Vagina (tissue), 2 donors: ENCODE measurements around the gene MARF1.

ENCODE experiments used
- POLR2A ChIP-seq, 2 donors: fragments of 450-650 bp; IDR thresholded peaks; one replicate each; pipeline ENCODE4 v1.6.1; 2017; ENCODE audit warnings: antibody characterized with exemption in 2 of 2, mild to moderate bottlenecking in 2 of 2, moderate library complexity in 2 of 2
- POLR2AphosphoS5 ChIP-seq, 2 donors: sonication (generic); formaldehyde crosslinking; IDR thresholded peaks; one replicate each; pipeline ENCODE4 v1.9.0; 2017; ENCODE audit warnings: antibody characterized with exemption in 2 of 2, mild to moderate bottlenecking in 2 of 2, low read depth in 1 of 2; ENCODE audit not compliant: insufficient read depth in 1 of 2
- TF ChIP-seq, protein P1 (sequence below), 3 experiments: fragments of 450-650 bp in 2 of 3; fragments of 200-600 bp in 1 of 3; sonication (generic) in 1 of 3; IDR thresholded peaks; one replicate each; pipeline ENCODE4 v1.5.1; 2017 to 2019; ENCODE audit warnings: antibody characterized with exemption in 3 of 3, mild to moderate bottlenecking in 2 of 3, moderate library complexity in 2 of 3

DNA sequence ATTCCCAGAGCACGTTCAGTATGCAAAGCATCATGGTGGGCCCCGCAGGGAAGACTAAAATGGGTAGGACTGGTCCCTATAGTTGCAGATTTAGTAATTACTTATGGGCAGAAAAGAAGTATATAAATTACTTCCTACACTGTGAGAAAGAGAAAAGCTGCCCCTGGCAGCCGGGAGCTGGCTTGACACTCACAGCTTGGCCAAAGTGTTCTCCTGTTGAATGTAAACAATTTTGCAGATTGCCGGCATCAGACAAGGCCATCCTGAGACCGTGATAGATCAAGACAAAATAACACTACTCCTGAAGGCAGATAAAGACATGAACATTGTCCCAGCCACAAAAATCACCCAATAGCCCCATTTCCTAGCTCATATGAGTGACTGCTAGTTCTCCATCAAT lies 98.5 kb downstream of the MARF1 start:
- TF ChIP-seq POLR2A (IDR thresholded peaks at IDR 0.05): no peak
- TF ChIP-seq, protein P1, sequence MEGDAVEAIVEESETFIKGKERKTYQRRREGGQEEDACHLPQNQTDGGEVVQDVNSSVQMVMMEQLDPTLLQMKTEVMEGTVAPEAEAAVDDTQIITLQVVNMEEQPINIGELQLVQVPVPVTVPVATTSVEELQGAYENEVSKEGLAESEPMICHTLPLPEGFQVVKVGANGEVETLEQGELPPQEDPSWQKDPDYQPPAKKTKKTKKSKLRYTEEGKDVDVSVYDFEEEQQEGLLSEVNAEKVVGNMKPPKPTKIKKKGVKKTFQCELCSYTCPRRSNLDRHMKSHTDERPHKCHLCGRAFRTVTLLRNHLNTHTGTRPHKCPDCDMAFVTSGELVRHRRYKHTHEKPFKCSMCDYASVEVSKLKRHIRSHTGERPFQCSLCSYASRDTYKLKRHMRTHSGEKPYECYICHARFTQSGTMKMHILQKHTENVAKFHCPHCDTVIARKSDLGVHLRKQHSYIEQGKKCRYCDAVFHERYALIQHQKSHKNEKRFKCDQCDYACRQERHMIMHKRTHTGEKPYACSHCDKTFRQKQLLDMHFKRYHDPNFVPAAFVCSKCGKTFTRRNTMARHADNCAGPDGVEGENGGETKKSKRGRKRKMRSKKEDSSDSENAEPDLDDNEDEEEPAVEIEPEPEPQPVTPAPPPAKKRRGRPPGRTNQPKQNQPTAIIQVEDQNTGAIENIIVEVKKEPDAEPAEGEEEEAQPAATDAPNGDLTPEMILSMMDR (IDR thresholded peaks at IDR 0.05): no peak
- no peak for TF ChIP-seq POLR2AphosphoS5 (IDR thresholded peaks at IDR 0.05; ENCODE audit: insufficient read depth in 1 of 2, low read depth in 1 of 2)
